HG02678 (cell line): ENCODE data around the gene SYNGR3.
"Not testable (repeated sequence)": the region's sequence is repeated elsewhere in the genome, so short reads cannot be mapped to it uniquely, and the experiment has no call there.

ENCODE experiments used
- ATAC-seq: cut with Tn5 transposase; IDR thresholded peaks from one replicate; pipeline ENCODE4 v1.9.1; 2021; ENCODE audit warnings: mild to moderate bottlenecking, moderate library complexity; ENCODE audit not compliant: unreplicated experiment

Gene SYNGR3

DNA sequence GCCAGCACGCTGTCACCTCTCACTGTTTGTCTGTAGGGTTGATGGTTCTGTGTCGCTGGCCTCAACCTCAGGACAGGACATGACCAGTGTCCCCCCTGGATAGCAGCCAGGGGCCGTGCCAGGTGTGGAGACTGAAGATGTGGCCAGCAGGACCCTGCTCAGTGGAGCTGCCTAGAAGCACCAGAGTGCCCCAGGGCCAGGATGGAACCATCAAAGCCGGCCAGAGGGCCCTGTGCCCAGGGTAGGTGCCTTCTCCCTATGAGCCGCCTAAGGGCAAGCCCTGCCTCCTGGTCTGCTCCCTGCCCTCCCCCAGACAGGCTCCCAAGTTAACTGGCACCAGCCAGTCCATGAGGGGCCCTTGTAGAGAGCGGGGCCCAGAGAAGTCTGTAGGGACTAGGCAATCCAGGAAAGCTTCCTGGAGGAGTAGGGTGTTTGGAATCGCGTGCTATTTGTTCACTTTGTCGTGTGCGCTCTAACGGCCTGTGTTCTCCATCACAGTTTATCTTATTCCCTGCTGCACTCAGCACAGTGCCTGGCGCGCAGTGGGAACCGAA, 31.0 kb upstream of the SYNGR3 start:
- no peak for ATAC-seq

DNA sequence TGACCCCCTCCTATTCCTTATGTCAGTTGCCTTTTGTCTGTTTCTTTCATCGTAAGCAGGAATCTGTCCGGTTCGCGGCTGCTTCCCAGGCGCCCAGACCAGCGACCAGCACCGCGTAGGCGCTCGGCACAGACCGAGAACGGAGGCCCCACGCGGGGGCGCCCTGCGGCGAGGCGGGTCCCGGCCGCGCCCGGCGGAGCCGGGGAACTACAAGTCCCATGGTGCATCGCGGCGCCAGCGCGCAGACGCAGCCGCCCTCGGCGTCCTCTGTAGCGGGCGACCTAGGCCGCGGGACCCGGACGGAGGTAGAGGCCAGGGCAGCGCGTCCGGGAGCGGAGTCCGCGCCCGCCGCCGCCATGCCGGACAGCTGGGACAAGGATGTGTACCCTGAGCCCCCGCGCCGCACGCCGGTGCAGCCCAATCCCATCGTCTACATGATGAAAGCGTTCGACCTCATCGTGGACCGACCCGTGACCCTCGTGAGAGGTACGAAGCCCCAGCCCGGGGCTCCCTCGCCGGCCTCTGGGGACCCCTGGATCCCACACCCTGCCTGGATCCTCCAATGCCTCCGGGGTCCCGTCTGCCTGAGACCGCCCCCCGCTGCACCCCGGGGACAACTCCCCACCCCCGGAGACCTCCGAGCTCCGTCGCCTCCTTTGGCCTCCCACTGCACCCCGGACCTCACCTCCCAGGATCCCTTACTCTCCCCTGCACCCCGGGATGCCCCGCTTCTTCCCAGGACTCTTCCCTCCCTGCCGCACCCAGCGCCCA, 30.3 kb upstream of the SYNGR3 start, which contains the start of gene NDUFB10:
NDUFB10 (plus strand) TSS at position 270 of the 771 bp plus-strand sequence; CDS start at position 357, 87 bp downstream.
- ATAC-seq: peak; percentile 80

GRCh38 chr16:1960665-1961630, 28.8 kb upstream of the SYNGR3 start:
- no peak for ATAC-seq

GRCh38 chr16:1961651-1962067, 28.1 kb upstream of the SYNGR3 start:
- ATAC-seq: no peak

DNA sequence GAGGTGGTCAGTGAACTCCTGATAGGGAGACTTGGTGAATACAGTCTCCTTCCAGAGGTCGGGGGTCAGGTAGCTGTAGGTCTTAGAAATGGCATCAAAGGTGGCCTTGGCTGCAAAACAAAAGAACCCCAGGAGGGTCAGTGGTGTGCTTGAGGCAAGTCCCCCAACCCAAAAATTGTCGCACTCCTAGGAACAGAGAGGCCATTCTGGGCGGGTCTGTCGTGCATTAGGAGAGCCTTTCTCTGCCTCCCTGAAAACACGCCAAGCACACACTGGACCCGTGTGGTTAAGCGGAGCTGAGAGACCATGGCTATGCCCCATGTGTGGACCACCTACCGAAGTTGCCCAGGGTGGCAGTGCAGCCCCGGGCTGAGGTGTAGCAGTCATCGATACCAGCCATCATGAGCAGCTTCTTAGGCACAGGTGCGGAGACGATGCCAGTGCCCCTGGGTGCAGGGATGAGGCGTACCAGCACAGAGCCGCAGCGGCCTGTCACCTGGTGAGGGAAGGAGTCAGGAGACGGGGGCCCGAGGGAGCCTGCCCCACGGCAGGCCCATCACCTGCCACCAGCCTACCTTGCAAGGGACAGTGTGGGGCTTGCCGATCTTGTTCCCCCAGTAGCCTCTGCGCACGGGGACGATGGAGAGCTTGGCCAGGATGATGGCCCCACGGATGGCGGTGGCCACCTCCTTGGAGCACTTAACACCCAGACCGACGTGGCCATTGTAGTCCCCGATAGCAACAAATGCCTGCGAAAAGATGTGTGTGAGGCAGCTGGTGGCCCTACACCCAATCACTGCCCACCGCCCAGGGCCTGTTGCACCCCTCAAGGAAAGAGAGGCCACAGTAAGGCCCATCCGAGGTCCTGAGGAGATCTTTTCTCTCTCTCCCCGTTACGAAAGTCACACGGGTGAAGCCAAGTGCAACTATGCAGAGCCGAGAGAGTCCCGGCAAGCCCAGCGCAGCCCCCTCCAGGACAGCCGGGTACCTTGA, 27.3 kb upstream of the SYNGR3 start:
- ATAC-seq: not testable (repeated sequence)

GRCh38 chr16:1963806-1964505, 25.8 kb upstream of the SYNGR3 start:
- peak; percentile 10 for ATAC-seq

DNA sequence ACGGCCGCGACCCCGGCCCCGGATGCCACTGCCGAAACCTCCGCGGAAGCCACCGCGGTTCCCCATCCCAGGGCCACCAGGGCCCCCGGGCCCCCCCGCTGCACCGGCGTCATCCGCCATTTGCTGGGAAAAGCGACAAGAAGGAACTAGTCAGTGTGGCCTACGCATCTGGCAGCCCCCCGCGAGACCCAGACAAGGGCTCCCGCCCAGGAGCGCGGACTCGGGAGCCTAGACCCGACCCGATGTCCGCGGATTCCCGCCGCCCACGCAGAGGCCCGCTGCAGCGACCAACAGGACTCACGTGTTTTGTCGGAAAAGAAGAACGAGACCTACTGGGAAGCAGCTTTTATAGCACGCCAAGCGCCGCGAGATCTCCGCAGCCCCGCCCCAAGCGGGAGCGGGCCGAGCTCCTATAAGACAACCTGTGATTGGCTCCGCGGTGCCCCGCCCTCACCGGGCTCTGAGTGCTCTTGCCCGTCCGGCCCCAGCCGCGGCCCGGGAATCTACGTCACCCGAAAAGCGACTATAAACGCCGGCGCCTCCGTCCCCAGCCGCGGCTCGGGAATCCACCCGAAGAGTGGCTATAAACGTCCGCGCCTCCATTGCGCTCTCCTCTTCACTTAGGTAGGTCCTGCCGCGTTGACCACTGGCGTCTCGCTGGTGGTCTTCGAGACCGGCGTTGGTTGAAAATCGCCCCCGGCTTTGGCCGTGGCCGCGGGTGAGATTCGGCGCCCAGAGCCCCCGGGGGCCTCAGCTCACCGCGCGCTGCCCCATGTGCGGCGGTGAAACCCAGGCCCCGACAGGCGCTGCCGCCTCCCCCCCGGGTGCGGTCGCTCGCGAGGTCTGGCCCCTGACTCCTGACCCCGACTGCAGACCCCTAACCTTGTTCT, 25.0 kb upstream of the SYNGR3 start, which contains the start of gene RPS2:
RPS2 (minus strand) TSS at position 321 of the 890 bp plus-strand sequence; CDS start at position 120, 201 bp downstream.
- ATAC-seq: peak; percentile 89

GRCh38 chr16:1965396-1966001, 24.3 kb upstream of the SYNGR3 start:
- ATAC-seq: no peak

GRCh38 chr16:1966460-1966859, 23.3 kb upstream of the SYNGR3 start, which contains the start of gene RNF151:
Gene RNF151 (plus strand): TSS chr16:1966856. CDS start chr16:1966882, 26 bp downstream.
- no peak for ATAC-seq

GRCh38 chr16:1968146-1968953, 21.4 kb upstream of the SYNGR3 start:
- no peak for ATAC-seq

DNA sequence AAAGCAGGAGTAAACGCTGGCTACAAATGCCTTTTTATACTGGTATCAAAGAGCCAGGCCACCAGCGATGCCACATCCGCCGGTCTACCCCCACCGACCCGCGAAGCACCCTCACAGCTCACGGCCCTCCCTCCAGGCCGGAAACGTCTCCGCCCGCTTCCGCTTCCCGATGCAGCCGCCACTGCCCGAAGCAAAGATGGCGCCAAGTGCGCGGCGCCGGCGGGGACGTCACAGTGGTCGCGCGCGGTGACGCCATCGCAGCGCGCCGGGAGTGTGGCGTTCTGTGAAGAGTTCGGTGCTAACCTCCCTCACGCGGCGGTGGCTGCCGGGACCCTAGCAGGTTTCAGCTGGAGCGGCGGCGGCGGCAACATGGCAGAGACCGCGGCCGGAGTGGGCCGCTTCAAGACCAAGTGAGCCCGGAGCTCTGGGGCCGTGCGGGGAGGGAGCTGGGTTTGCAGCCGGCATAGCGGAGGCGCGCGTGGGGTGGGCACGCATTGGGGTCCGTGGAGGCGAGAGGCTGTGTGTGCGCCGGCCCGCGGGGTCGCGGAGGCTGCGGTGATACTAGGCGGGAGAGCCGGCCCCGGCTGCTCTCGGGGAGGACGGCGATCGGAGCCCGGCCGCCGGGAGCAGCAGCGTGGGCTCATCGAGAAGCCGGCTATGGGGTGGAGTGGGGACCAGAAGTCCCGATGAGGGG, 17.8 kb upstream of the SYNGR3 start, which contains the start of gene TBL3:
TBL3 (plus strand) TSS at position 258 of the 694 bp plus-strand sequence; CDS start at position 370, 112 bp downstream.
- ATAC-seq: peak; percentile 83

DNA sequence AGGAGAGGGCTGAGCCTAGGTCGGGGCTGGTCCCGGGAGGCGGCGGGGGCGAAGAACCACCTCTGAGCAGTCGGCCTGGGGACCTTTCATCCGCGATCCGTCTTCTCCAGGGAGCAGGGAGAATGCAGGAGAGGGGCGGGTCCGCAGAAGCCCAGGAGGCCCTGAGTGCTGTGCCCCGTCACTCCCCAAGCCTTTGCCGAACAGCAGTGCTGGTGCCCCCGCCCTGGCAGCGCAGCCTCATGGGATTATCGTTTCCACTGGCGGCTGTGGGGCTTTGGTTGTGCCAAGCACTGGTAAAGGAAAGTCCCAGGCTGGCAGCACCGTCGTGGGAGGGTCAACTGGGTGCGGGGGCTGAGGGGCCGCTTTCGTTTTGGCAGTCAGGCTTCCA, 17.3 kb upstream of the SYNGR3 start:
- no peak for ATAC-seq

- no peak for ATAC-seq
These were observed 16.2 kb upstream of the SYNGR3 start for GRCh38 chr16:1973461-1974156.

- ATAC-seq: no peak
These were observed 15.4 kb upstream of the SYNGR3 start for GRCh38 chr16:1974157-1975070.
